Adrenal gland (tissue), 12 donors: ENCODE data around the gene AKT3. TPM values are rescaled to one million over a fixed set of nuclear protein-coding genes. Genes with fewer than 3 reads are reported as not detected.
"Not testable (repeated sequence)": the region's sequence is repeated elsewhere in the genome, so short reads cannot be mapped to it uniquely, and the experiment has no call there.

Experiments used
- DNase-seq, 7 donors: peaks; one replicate each; pipeline ENCODE4 v3.0.0-alpha.2; 2019 to 2020
- H3K27ac ChIP-seq, 5 donors: fragments of 200-600 bp; sonication (generic) in 4 of 5; 1 replicate in 3 of 5; 2 replicates in 2 of 5; pipeline versions ENCODE4 v1.5.1 to v1.8.0; 2016 to 2020; ENCODE audit warnings: mild to moderate bottlenecking in 1 of 5
- H3K27me3 ChIP-seq: fragments of 200-600 bp; 2 replicates; pipeline ENCODE4 v1.8.0; 2021
- H3K36me3 ChIP-seq, 2 donors: fragments of 200-600 bp; replicated peaks in 1 of 2; 1 replicate in 1 of 2; 2 replicates in 1 of 2; pipeline versions ENCODE4 v1.5.1 to v1.8.0; 2018 to 2022
- H3K4me1 ChIP-seq, 2 donors: fragments of 200-600 bp; replicated peaks in 1 of 2; 1 replicate in 1 of 2; 2 replicates in 1 of 2; pipeline versions ENCODE4 v1.5.1 to v1.8.0; 2018 to 2021
- H3K4me3 ChIP-seq, 4 donors: fragments of 200-600 bp; sonication (generic) in 3 of 4; one replicate each; pipeline ENCODE4 v1.5.1; 2016 to 2018
- H3K9me3 ChIP-seq, 3 donors: fragments of 200-600 bp; sonication (generic) in 1 of 3; replicated peaks in 1 of 3; 1 replicate in 2 of 3; 2 replicates in 1 of 3; pipeline versions ENCODE4 v1.5.1 to v1.8.0; 2016 to 2021
- CTCF ChIP-seq, 6 experiments: fragments of 450-650 bp in 4 of 6; fragments of 200-600 bp in 2 of 6; sonication (generic) in 1 of 6; IDR thresholded peaks; 1 replicate in 5 of 6; 2 replicates in 1 of 6; pipeline versions ENCODE4 v1.5.1 to v1.8.0; 2016 to 2021; ENCODE audit warnings: antibody characterized with exemption in 6 of 6, mild to moderate bottlenecking in 2 of 6, moderate library complexity in 1 of 6
- POLR2A ChIP-seq, 2 donors: fragments of 450-650 bp; IDR thresholded peaks; one replicate each; pipeline ENCODE4 v1.6.1; 2017; ENCODE audit warnings: antibody characterized with exemption in 2 of 2, mild to moderate bottlenecking in 2 of 2, moderate library complexity in 1 of 2
- WGBS, 4 donors: extraction: QIAGEN DNeasy Blood & Tissue Kit in 2 of 4; methylation state at CpG; one replicate each; pipeline versions ENCODE4 v1.1.5 to v1.1.7; 2013 to 2017; 5-methylcytosine and 5-hydroxymethylcytosine counted together
- intact Hi-C, 2 donors: fragments of 100-400 bp; cut with DNase I; formaldehyde crosslinking; loops; one replicate each; pipeline versions ENCODE4 v1.14.1 to v1.15.0; 2022 to 2023
- polyA plus RNA-seq, 3 donors: library from polyadenylated mRNA; stranded (reverse); fragments of 200-250 nt in 2 of 3; fragments of 350-450 nt in 1 of 3; fragmentation: Illumina TruSeq in 1 of 3; extraction: RNeasy Lipid Tissue Mini Kit (QIAGEN cat#74804) in 1 of 3; gene quantifications; one replicate each; pipeline ENCODE4 v1.2.3, GENCODE V29; 2013 to 2014
- total RNA-seq, 9 donors: library from RNA; depleted of rRNA in 4 of 9; stranded (reverse); fragments of >200 nt in 4 of 9; fragments of 120-200 nt in 1 of 9; fragmentation: NEBNext Ultra II Directional in 1 of 9; extraction: Animal tissue kit (Norgen Biotek cat#: 25700) in 1 of 9; gene quantifications; one replicate each; pipeline versions ENCODE4 v1.1.0 to v1.2.4, GENCODE V29; 2013 to 2023
- donor health status: healthy with polysubstance abuse.
- donor health status: Bipolar disorder and iron deficiency.
- donor health status: DM: yes; HTN: yes; CAD: no.
- donor health status: DM: no; HTN: no; CAD: no.
- donor health status: DM: no; HTN: no; CAD: no.
- donor health status: DM: yes; HTN: yes; CAD: no.

The AKT3 gene
- total and polyA plus RNA-seq, 12 donors: 11.4 to 82.3 (median 32.4) TPM

GRCh38 chr1:243672539-243673074 is 177.4 kb downstream of the AKT3 start:
- Histone ChIP-seq H3K4me1 (no peaks in the 10 kb centered on the region), H3K27ac (no peak overlapping the region), H3K4me3 (no peak overlapping the region), H3K9me3 (no peaks in the 10 kb centered on the region), H3K36me3 (peaks cover 0 to 3% of the 10 kb centered on the region in 2 donors), H3K27me3 (no peaks in the 10 kb centered on the region)
- DNase-seq: no peak
- WGBS, 4 donors: 86 to 97% (median 95%) methylated on average over 3 of the region's 3 CpGs
- intact Hi-C loops: no loop called here
- no peak for TF ChIP-seq CTCF (IDR thresholded peaks at IDR 0.05)
- TF ChIP-seq POLR2A (IDR thresholded peaks at IDR 0.05): no peak

DNA sequence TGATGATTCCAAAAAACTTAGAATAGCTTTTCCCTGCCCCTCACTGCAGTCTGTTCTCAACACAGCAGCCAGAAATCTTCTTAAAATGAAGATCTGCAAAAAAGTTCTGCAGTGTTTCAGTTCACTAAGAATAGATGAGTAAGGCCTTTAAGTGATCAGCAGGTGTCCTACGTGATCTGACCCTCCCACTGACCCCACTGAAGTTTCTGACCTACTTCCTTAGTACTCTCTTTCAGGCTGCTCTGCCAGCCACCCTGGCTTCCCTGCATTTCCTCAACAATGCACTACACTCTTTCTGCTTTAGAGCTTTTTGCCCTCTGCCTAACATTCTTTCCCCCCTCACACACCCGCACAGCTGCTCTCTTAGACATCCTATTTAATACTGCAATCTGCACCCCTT is 182.5 kb downstream of the AKT3 start:
- WGBS, 4 donors: 77 to 89% (median 84%) methylated on average over 2 of the region's 2 CpGs
- Histone ChIP-seq H3K27me3 (no peaks in the 10 kb centered on the region), H3K4me3 (no peak overlapping the region), H3K4me1 (no peaks in the 10 kb centered on the region), H3K27ac (no peak overlapping the region), H3K36me3 (no peaks in the 10 kb centered on the region), H3K9me3 (no peaks in the 10 kb centered on the region)
- no peak for DNase-seq
- intact Hi-C loops: no loop called here
- no peak for TF ChIP-seq POLR2A (IDR thresholded peaks at IDR 0.05)
- TF ChIP-seq CTCF (IDR thresholded peaks at IDR 0.05): no peak

GRCh38 chr1:243667133-243667532 is 182.9 kb downstream of the AKT3 start:
- H3K27ac ChIP-seq: no peak overlapping the region

DNA sequence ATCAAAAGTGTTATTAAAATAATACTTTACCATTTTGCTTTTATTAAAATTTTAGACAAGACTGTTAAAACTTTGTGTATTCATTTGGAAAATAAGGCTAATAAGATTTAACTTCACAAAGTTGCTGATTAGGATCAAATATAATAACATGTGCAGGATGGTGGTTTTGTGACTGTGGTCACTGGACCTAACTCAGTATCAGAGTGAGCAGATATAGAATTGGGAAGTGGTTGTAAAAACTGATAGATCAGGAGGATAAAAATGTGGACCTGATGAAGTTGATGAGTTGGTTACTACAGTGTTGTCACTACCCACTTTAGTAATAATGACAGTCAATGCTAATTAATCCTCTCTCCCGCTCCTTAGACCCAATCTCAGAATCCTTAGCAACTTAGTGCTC is 186.4 kb downstream of the AKT3 start:
- Histone ChIP-seq H3K36me3 (no peaks in the 10 kb centered on the region), H3K4me3 (no peak overlapping the region), H3K27ac (no peak overlapping the region), H3K9me3 (no peaks in the 10 kb centered on the region), H3K4me1 (no peaks in the 10 kb centered on the region), H3K27me3 (no peaks in the 10 kb centered on the region)
- DNase-seq: no peak
- TF ChIP-seq POLR2A (IDR thresholded peaks at IDR 0.05): no peak
- TF ChIP-seq CTCF (IDR thresholded peaks at IDR 0.05): no peak
- 92 to 100% (median 98%) methylated on average over 1 of the region's 1 CpG for WGBS, 4 donors
- intact Hi-C loops: no loop called here

More at GRCh38 chr1:243667133-243667532, 182.9 kb downstream of the AKT3 start:
- TF ChIP-seq CTCF (IDR thresholded peaks at IDR 0.05) (no peak), POLR2A (IDR thresholded peaks at IDR 0.05) (no peak)
- no peaks in the 10 kb centered on the region for H3K36me3 ChIP-seq
- DNase-seq: no peak
- intact Hi-C loops: no loop called here
- H3K9me3 ChIP-seq: no peaks in the 10 kb centered on the region
- H3K27me3 ChIP-seq: no peaks in the 10 kb centered on the region
- H3K4me1 ChIP-seq: no peaks in the 10 kb centered on the region
- H3K4me3 ChIP-seq: no peak overlapping the region
- 88 to 97% (median 95%) methylated on average over 5 of the region's 5 CpGs for WGBS, 4 donors

DNA sequence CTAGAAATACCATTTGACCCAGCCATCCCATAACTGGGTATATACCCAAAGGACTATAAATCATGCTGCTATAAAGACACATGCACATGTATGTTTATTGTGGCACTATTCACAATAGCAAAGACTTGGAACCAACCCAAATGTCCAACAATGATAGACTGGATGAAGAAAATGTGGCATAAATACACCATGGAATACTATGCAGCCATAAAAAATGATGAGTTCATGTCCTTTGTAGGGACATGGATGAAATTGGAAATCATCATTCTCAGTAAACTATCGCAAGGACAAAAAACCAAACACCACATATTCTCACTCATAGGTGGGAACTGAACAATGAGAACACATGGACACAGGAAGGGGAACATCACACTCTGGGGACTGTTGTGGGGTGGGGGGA is 187.9 kb downstream of the AKT3 start:
- WGBS, 4 donors: 100% methylated on average over 1 of the region's 1 CpG; no CpG with 5 or more reads in 2 of the 4 donors
- H3K27ac ChIP-seq, H3K36me3 ChIP-seq, H3K27me3 ChIP-seq, DNase-seq, intact Hi-C loops, H3K9me3 ChIP-seq, H3K4me1 ChIP-seq, H3K4me3 ChIP-seq: not testable (repeated sequence)
